Raji (cell line): ENCODE results near the gene DRICH1.

Experiments used
- POLR2A ChIP-seq: IDR thresholded peaks from 2 replicates; pipeline ENCODE4 v1.6.1; 2011; ENCODE audit warnings: low read depth, low read length, control low read depth; ENCODE audit not compliant: insufficient read depth

The DRICH1 gene

DNA sequence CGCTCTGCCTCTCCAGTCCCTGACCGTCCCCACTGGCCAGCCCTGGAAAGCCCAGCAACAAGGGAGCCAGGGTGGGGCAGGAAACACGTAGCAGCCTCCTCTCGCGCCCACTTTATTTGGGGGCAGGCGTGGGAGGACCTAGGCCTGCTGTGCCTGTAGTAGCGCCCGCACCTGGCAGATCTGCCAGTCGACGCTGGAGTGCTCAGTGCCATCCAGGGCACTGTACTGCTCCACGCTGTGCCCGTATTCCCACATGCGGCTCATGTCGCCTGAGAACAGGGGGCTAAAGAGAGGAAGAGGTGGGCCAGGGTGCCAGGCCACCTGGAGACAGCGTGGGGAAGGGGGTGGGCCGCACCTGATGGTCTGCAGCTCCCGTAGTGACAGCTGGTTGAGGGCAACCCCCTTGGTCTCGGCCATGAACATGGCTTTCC, 17.0 kb upstream of the DRICH1 start:
- no peak for TF ChIP-seq POLR2A

DNA sequence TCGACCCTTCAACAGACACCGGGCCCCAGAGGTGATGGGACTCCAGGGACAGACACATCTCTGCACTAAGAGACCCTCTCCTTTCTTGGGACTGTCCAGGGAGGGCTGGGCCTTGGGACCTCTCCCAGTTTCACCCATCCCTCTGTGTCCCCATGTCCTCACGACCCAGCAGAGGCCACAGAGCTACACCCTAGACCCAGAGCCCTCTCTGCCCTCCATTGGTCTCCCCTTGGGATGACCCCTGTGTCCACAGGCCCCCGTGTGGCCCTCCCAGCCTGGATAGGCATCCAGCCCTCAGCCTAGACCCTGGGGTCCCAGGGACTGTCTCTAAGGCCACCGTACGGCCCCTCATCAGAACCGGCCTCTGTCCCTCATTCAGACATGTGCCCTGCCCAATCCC, 7.5 kb upstream of the DRICH1 start:
- no peak for TF ChIP-seq POLR2A

DNA sequence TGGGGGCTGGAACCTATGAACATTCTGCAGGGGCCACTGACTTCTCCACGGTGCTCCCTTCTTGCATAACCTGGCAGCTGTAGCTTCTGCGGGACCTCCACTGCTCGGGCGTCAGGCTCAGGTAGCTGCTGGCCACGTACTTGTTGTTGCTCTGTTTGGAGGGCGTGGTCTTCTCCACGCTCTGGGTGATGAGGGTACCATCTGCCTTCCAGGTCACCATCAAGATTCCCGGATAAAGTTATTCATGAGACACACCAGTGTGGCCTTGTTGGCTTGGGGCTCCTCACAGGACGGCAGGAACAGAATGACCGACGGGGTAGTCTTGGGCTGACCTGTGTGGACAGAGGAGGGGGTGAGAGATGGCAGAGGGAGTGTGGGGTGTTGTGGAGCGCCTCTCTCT, 6.5 kb upstream of the DRICH1 start:
- no peak for TF ChIP-seq POLR2A

DNA sequence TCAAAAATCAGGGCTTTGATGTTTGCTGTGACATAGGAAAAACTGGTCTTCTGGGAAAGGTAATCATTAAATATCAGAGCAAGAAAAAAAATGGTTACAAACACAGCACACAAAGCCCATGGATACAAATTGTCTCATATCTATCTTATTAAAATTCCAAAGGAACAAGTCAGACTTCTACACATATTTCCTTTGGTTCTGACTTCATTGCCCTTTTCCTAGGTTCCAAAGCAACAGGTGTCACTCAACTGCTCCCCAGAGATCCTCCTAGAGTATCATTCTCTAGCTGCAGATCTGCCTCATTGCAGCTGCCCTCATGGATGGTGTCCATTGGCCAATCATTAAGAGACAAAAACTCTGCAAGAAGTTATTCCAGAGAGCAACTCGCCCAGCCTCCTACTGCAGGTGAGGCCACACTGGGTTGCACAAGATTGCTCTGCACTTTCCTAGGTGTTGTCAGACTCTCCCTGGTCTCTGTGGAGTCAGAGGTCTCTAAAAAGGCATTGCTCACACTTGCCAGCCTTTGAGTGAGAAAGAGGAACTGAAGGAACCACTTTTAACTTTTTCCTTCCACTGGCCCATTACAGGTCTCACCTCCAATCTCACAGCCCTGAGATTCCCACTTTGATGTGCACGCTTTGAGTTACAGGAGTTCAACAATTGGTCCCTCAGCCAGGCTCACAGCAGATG, 5.7 kb downstream of the DRICH1 start:
- TF ChIP-seq POLR2A, result no peak

DNA sequence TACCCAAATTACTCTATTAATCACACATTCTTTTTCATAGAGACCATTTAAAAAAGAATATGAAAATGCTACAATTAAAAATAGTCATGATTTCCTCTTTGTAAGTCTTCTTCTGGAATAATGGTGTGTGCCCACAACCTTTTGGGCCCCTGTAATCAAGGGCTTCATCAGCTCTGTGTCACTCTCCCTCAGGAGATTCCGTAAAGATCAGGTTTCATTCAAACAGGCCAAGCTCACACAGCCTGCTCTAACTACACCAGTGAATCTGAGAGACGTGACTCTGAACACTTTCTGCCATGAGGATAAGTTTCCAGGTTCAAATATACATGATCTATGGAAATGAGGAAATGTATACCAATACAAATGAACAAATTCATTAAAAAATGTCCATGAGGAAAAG, 9.5 kb downstream of the DRICH1 start:
- TF ChIP-seq POLR2A, result no peak

DNA sequence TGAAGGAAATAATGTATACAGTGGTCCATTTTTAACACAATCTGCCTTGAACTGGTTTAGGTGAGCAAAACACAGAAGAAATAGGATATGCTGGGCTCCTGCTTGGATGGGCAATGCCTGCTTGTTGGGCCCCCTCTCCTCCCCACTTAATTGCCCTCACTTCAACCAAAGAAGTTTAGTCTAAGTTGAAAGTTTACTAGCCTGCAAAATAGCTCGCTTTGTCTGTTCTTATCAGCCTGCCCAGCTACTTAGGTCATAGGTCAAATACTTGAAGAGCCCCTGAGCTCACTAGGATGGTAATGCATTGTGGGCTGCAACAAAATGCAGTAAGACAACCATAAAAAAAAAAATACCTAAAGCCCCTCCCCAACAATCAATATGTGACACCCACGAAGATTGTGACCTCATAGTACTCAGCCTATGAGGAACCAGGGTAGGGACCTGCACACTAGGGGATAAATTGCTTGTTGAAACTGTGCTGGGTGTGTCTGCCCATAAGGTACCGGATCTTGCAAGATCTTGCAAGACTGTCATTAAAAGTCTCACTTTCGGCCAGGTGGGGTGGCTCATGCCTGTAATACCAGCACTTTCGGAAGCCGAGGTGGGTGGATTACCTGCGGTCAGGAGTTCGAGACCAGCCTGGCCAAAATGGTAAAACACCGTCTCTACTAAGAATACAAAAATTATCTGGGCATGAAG, 10.9 kb downstream of the DRICH1 start:
- no peak for TF ChIP-seq POLR2A

DNA sequence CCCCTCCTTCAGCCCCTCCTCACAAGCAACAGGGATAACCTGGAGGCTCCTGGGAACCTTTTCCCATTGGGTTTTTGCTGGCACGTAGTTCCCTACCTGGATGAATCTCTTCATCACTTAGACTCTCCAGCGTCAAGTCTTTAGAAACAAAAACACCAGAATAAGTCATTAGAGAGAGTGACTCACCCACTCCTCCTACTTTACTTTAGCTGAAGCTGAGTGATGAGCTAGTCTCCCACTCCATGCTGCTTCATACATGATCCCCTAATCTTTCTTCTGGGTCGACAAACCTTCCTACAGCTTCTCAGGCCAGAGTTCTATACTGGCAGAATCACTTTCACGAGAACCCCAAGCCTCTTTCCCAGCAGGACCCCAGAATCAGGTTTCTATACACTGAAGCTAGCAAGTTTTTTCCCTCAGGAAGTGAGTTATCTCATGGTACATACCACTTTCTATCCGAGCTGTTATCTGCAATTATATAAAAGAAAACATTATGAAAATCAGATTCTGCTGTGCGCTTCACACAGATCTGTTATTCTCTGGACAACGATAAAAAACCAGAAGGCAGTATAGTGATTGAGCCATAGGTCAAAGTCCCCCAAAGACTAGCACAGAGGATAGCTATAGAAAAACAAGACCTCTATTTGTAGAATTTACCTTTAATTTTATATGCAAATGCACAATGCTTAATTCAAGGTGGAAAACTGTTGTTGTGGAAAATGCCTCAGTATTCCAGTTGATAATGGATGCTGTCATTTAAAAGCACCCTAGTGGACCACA, 18.7 kb downstream of the DRICH1 start:
- no peak for TF ChIP-seq POLR2A

DNA sequence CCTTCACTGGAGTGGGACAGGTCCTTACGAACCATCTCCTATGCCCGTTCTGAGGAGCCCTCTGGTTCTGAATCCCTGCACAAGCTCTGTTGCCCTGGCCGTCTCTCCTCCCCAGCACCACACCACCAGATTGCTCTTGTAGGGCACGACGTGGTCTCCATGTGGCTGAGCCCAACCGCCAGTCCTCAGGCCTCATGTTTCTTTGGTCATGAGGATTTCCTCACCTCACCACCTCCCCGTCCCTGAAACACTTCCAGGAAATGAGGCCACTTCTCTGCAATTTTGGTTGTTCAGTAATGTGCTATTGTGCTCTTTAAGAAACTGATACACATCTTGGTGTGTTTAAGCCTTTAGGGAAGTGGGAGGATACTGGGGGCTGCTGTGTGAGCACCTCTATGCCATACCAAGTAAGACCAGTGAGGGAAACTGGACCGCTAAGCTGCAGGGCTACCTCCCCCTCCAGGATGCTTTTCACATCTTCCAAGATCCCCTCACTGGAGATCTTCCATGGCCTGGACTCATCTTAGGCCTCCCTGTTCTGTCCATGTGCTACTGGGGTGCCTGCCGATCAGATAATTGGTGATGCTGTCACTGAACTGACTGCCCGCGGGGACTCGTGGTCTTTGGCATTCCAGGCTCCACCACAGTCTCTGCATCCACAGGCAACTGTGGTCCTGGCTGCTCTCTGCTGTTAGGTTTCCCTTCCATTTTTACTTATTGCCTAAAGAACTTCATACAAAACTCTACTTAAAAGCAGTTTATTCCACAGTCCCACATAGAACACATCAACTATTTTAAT, 21.9 kb downstream of the DRICH1 start:
- no peak for TF ChIP-seq POLR2A

DNA sequence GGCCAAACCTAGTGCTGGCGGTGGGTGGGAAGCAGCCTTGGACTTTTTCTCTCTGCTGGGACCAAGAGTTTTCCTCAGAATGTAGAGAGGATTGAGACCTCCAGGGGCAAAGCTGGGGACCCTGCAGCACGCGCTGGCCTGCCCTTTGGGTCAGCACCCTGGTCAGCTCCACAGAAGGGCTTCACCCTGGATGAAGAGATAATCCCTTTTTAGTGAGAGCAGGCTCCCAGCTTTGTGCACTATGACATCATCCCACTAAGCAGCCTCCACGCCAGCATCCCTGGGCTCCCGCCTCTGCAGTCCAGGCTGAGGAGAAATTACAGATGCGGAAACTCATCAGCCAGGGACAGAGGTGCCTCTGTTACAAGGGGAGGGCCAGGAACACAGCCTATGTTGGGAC, 23.5 kb downstream of the DRICH1 start:
- TF ChIP-seq POLR2A, result no peak

DNA sequence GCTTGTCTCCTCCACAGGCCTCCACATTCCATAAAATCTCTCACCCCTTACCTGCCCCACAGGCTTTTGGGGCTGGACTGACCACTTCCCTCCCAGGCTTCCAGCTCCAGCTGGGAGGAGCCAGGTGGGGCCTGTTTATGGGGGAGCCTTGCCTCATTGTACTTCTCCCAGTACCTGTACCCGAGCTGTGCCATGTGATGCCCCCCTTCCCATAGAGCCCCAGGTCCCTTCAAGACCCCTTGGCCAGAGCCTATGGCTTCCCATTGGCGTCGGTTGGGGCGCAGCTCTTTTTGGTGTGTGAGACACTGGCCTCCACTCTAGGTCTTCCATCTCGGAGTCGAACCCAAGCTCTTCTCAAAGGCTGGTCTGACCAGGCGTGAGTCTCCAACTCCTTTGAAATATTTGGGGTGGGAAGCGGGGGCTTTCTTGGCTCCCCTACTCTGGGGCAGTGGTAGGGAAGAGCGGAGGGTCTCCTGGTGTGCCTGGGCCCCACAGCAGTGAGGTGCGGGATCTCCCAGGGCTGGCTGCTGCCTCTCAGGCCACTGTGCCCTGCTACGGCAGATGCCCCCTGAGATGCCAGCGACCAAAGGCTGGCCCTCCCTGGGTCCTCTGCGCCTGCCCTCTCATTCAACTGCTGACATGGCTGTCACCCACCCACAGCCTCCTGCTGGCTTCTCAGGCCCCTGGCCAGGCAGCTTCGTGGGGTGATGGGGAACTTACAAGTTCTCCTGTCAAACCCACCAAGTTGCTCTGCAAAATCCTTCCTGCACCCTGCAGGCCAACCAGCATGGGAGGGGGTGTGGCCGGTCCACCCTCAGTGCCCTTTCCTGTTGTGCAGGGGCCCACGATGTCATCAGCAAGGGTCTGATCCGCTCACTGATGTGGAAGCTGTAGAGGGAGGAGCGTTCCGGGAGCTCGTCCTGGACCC, 25.7 kb downstream of the DRICH1 start:
- no peak for TF ChIP-seq POLR2A

DNA sequence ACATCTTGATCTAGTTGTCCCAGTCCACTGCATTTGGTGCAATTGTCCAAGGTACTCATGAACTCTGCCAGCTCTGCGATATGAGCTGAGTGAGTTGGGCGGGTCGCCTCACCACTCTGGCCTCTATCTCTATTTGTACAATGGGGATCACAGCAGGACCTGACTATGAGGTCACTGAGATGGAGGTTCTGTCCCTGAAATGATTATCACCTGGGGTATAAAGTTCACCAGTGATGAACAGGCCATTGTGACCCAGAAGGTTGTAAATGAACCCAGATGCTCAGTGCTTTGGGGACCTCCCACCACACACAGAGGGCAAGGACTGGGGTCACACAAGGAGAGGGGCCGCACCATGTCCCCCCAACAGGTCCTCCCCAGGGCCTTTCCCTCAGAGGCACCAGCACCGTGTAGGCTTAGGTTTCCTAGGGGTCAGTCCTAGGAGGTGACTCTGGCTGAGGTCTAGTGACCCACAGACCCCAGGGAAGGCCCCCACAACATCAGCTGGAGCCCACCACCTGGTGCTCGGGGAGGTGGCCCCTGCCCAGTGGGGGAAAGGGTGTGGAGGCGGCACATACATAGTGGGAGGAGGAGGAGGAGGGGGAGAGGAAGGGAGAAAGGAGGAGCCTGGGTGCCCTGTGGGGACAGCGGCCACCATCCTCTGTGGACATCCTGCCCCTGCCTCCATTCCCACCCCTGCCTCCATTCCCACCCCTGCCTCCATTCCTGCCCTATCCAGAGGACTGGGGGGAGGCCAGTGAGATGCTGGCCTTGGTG, 27.0 kb downstream of the DRICH1 start:
- TF ChIP-seq POLR2A, result no peak

DNA sequence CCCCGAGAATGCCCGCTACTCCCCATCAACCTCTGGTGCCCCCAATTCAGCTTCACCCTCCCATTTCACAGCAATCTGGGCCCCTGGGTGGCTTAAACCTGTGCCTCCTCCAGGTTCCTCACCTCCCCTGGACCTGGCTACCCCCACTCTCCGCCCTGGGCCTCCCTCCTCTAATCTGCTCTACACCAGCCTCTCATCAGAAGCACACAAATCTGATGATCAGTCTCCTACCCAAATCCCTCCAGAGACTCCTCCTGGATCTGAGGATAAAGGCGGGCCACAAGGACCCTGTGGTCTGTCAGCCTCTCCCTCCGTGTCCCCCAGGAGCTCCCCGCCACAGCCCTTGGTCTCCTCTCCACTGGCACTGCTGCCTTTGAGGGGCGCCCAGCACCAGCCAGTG, 28.9 kb downstream of the DRICH1 start:
- TF ChIP-seq POLR2A, result no peak

DNA sequence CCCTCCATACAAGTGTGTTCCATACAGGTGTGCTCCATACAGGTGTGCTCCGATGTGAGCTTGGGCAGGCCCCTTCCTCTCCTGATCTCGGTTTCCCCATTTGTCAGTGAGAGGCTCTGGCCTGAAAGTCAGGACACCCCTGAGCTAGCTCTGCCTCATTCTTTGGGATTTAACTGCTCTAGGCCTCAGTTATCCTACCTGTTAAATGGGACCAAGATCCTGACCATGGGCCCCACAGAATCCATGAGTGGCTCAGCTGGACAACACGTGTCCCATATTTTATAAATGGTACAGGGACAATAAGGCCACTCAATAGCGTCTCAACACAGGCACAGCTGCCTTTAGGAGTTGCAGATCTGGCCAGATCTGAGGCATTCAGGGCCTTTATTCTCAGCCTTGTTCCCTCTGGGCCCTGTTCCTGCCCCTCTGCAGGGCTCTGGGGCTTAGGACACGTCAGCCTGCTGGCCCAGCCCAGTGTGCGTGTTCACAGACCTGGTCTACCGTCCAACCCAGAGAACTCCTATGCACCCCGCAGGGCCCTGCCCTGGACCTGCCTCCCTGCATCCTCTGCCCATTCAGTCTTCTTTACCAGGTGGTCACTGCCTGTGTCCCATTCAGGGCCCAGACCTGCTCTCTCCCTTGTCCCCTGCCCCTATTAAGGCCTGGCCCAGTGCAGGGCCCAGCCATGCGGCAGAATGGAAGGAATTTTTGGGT, 33.2 kb downstream of the DRICH1 start:
- TF ChIP-seq POLR2A, result no peak
